22Rv1 (cell line): ENCODE measurements around the gene CSNK1D.

Experiments used
- ZFX ChIP-seq: fragments of 450-650 bp; IDR thresholded peaks from 2 replicates; pipeline ENCODE4 v1.6.1; 2017; ENCODE audit warnings: antibody characterized with exemption, borderline replicate concordance
- TF ChIP-seq, protein P1 (sequence below): fragments of 450-650 bp; IDR thresholded peaks from 2 replicates; pipeline ENCODE4 v1.5.1; 2017; ENCODE audit warnings: mild to moderate bottlenecking

DNA sequence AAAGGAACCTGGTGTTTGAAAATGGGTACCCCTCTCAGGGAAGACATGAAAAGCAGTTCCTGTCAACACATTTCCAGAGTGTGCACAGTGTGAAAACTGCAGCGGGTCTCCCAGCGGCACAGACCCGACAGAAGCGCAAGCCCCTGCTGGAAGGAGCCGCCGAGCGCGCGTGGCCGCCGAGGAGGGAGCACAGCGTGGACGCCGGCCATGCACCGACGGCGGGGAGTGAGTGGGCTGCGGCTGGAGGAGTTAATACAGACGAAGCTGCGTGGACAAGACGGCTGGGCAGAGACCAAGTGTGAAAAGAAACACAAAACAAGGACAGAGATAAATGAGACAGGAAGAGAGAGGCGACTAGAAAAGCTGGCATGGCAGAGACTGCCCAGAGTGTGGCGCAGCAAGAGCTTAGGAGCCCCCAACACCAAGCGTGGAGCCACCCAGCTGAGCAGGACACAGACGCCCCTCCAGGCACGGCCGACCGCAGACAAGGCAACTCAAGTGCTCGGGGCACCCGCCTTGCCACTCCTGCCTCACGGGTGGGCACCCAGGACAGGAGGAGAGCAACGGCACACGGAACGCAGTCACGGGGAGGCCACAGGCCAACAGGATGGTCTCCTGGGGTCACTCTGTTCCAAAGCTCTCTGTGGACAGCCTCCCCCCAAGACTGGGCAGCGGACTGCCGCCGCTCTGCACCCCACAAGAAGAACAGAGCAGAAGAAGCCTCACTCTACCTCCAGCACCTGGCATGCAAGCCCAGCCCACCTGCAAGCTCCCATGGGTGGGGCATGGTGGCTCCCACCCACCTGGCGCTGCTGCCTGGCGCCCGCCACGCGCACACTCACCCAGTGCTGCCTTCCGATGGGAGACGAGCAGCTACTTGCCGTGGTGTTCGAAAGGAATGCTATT is 28.1 kb downstream of the CSNK1D start:
- TF ChIP-seq, protein P1, sequence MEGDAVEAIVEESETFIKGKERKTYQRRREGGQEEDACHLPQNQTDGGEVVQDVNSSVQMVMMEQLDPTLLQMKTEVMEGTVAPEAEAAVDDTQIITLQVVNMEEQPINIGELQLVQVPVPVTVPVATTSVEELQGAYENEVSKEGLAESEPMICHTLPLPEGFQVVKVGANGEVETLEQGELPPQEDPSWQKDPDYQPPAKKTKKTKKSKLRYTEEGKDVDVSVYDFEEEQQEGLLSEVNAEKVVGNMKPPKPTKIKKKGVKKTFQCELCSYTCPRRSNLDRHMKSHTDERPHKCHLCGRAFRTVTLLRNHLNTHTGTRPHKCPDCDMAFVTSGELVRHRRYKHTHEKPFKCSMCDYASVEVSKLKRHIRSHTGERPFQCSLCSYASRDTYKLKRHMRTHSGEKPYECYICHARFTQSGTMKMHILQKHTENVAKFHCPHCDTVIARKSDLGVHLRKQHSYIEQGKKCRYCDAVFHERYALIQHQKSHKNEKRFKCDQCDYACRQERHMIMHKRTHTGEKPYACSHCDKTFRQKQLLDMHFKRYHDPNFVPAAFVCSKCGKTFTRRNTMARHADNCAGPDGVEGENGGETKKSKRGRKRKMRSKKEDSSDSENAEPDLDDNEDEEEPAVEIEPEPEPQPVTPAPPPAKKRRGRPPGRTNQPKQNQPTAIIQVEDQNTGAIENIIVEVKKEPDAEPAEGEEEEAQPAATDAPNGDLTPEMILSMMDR = no peak
- TF ChIP-seq ZFX = no peak
